ENCODE data around the gene MRPL34.

- no peak for TF ChIP-seq EZH2 (IDR thresholded peaks at IDR 0.05; ENCODE audit: borderline replicate concordance, low read length)
- TF ChIP-seq, protein P1, sequence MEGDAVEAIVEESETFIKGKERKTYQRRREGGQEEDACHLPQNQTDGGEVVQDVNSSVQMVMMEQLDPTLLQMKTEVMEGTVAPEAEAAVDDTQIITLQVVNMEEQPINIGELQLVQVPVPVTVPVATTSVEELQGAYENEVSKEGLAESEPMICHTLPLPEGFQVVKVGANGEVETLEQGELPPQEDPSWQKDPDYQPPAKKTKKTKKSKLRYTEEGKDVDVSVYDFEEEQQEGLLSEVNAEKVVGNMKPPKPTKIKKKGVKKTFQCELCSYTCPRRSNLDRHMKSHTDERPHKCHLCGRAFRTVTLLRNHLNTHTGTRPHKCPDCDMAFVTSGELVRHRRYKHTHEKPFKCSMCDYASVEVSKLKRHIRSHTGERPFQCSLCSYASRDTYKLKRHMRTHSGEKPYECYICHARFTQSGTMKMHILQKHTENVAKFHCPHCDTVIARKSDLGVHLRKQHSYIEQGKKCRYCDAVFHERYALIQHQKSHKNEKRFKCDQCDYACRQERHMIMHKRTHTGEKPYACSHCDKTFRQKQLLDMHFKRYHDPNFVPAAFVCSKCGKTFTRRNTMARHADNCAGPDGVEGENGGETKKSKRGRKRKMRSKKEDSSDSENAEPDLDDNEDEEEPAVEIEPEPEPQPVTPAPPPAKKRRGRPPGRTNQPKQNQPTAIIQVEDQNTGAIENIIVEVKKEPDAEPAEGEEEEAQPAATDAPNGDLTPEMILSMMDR (conservative IDR thresholded peaks at IDR 0.05 in 1 of 2, IDR thresholded peaks at IDR 0.05 in 1 of 2; ENCODE audit: extremely low read depth in 1 of 2, insufficient read depth in 1 of 2, low read depth in 1 of 2, low read length in 2 of 2) = no peak
Observed at GRCh38 chr19:17314007-17314593, 8.4 kb downstream of the MRPL34 start.

Data from mammary epithelial cell (primary cell).